K562 (cell line): Measurements from ENCODE around the gene HTR3E. TPM values are rescaled to one million over a fixed set of nuclear protein-coding genes. Genes with fewer than 3 reads are reported as not detected.

Source experiments
- CHD7 ChIP-seq: fragments of 200-600 bp; sonication (generic); IDR thresholded peaks from one replicate; pipeline ENCODE4 v1.6.1; 2012; ENCODE audit warnings: mild to moderate bottlenecking, low read depth, low read length, inconsistent platforms
- ESRRB ChIP-seq: fragments of 250-450 bp; sonication (Bioruptor Pico); IDR thresholded peaks from 2 replicates; pipeline ENCODE4 v1.5.0; 2020; ENCODE audit warnings: mild to moderate bottlenecking, moderate library complexity, borderline replicate concordance
- MAFK ChIP-seq: IDR thresholded peaks from 2 replicates; pipeline ENCODE4 v1.6.1; 2011; ENCODE audit warnings: low read length, improper control_type of control experiment
- NBN ChIP-seq: fragments of 450-650 bp; IDR thresholded peaks from 2 replicates; pipeline ENCODE4 v1.6.1; 2016; ENCODE audit warnings: low read depth, mild to moderate bottlenecking
- PML ChIP-seq: IDR thresholded peaks from 2 replicates; pipeline ENCODE4 v1.6.1; 2012; ENCODE audit warnings: low read length, inconsistent platforms
- RBM22 ChIP-seq: fragments of 200-400 bp; formaldehyde crosslinking; IDR thresholded peaks from 2 replicates; pipeline ENCODE4 v1.6.1; 2018; ENCODE audit warnings: low read length, low read depth; ENCODE audit not compliant: poor library complexity, severe bottlenecking
- RBM39 ChIP-seq: fragments of 200-400 bp; formaldehyde crosslinking; optimal IDR thresholded peaks from 2 replicates; pipeline ENCODE3; 2018; ENCODE audit warnings: low read depth, low read length
- TAF7 ChIP-seq: fragments of 450-650 bp; IDR thresholded peaks from 2 replicates; pipeline ENCODE4 v1.6.1; 2016; ENCODE audit warnings: missing genetic modification characterization, missing compliant biosample characterization
- ZBTB8A ChIP-seq: fragments of 450-650 bp; IDR thresholded peaks from 2 replicates; pipeline ENCODE4 v1.6.1; 2018; ENCODE audit warnings: mild to moderate bottlenecking, moderate library complexity; ENCODE audit not compliant: partially characterized antibody
- polyA plus RNA-seq, 8 experiments: library from polyadenylated mRNA; depleted of rRNA in 4 of 8; stranded (reverse) in 5 of 8; unstranded in 3 of 8; fragments of >200 nt; fragmentation: Nextera tagmentation in 2 of 8; fragmentation: Illumina TruSeq in 1 of 8; extraction: Ambion mirVana in 2 of 8; extraction: Trizol in 1 of 8; gene quantifications; 2 replicates each; pipeline versions ENCODE4 v1.2.1 to v1.2.3, GENCODE V29; 2011 to 2014; ENCODE audit warnings: inconsistent platforms in 1 of 8, missing spikeins in 1 of 8
- total RNA-seq, 7 experiments: library from RNA; depleted of rRNA in 6 of 7; stranded (reverse); fragments of >200 nt in 6 of 7; fragmentation: Illumina TruSeq in 2 of 7; extraction: Trizol in 2 of 7; gene quantifications; 2 replicates each; pipeline versions ENCODE4 v1.2.1 to v1.2.3, GENCODE V29; 2011 to 2021; ENCODE audit warnings: low replicate concordance in 1 of 7
- TF ChIP-seq, protein P1 (sequence below): sonication (generic); formaldehyde crosslinking; IDR thresholded peaks from 2 replicates; pipeline ENCODE4 v1.8.0; 2023; ENCODE audit warnings: missing genetic modification reagents, mild to moderate bottlenecking, borderline replicate concordance

The HTR3E gene
- total and polyA plus RNA-seq, 9 of the 15 experiments (the other 6 are each of a cell fraction or from before 2014, with no cell fraction given): not detected

DNA sequence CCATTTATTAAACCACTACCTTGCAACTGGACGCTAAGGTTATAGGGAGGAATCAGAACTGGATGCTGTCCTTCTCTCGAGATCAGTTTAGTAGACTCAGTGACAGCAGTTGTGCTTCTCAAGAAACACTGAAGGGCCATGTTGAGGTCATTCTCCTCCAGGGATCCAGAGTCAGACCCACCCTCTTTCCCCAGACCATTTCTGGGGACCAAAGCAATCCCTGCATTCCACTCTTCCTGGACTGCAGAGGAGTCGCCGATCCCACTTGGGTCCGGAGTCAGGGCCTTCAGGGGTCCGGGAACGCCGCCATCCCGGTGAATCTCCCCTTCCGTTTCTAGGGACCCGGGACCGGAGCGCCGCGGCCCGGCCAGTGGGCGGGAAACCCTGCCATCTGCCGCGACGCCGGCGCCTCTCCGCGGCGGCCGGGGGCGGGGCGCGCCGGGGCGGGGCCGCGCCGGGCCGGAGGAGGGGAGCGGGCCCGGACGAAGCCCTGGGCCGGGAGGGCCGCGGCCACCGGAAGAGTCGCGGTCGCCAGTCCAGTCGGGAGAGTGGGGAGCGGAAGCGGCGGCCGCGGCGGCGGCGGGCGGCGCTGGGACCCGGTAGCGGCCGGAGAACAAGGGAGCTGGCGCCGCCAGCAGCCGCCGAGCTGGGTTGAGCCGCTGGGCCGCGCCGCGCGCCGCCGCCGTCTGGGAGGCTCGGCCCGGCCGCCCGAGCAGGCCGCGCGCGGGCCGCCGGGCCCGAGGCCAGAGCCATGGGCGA is 58.2 kb downstream of the HTR3E start, which contains the start of gene DVL3 (continued):
- no peak for TF ChIP-seq CHD7
- TF ChIP-seq TAF7 (tag): no peak
- no peak for TF ChIP-seq RBM39
- TF ChIP-seq, protein P1, sequence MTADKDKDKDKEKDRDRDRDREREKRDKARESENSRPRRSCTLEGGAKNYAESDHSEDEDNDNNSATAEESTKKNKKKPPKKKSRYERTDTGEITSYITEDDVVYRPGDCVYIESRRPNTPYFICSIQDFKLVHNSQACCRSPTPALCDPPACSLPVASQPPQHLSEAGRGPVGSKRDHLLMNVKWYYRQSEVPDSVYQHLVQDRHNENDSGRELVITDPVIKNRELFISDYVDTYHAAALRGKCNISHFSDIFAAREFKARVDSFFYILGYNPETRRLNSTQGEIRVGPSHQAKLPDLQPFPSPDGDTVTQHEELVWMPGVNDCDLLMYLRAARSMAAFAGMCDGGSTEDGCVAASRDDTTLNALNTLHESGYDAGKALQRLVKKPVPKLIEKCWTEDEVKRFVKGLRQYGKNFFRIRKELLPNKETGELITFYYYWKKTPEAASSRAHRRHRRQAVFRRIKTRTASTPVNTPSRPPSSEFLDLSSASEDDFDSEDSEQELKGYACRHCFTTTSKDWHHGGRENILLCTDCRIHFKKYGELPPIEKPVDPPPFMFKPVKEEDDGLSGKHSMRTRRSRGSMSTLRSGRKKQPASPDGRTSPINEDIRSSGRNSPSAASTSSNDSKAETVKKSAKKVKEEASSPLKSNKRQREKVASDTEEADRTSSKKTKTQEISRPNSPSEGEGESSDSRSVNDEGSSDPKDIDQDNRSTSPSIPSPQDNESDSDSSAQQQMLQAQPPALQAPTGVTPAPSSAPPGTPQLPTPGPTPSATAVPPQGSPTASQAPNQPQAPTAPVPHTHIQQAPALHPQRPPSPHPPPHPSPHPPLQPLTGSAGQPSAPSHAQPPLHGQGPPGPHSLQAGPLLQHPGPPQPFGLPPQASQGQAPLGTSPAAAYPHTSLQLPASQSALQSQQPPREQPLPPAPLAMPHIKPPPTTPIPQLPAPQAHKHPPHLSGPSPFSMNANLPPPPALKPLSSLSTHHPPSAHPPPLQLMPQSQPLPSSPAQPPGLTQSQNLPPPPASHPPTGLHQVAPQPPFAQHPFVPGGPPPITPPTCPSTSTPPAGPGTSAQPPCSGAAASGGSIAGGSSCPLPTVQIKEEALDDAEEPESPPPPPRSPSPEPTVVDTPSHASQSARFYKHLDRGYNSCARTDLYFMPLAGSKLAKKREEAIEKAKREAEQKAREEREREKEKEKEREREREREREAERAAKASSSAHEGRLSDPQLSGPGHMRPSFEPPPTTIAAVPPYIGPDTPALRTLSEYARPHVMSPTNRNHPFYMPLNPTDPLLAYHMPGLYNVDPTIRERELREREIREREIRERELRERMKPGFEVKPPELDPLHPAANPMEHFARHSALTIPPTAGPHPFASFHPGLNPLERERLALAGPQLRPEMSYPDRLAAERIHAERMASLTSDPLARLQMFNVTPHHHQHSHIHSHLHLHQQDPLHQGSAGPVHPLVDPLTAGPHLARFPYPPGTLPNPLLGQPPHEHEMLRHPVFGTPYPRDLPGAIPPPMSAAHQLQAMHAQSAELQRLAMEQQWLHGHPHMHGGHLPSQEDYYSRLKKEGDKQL (CRISPR knock-in tag): no peak
- 0 out of 2 replicates have a peak, but pooled peaks have one; percentile 35 for TF ChIP-seq NBN
- no peak for TF ChIP-seq RBM22
- no peak for TF ChIP-seq MAFK
- TF ChIP-seq PML: peak; percentile 26; the same call in 1 of the 2 replicates
- TF ChIP-seq ZBTB8A: no peak
- TF ChIP-seq ESRRB (CRISPR knock-in tag): no peak
